OCI-LY1 (cell line): ENCODE results near the gene ZPR1.

ENCODE experiments used
- EZH2 ChIP-seq: fragments of 200-600 bp; sonication (generic), shearing (Covaris generic); IDR thresholded peaks from 2 replicates; pipeline ENCODE4 v1.8.0; 2017; ENCODE audit warnings: borderline replicate concordance, mixed run types, mild to moderate bottlenecking, antibody characterized with exemption, low read length, moderate library complexity, mixed read lengths
- TF ChIP-seq, protein P1 (sequence below): fragments of 200-600 bp; sonication (generic), shearing (Covaris generic); IDR thresholded peaks from 2 replicates; pipeline ENCODE4 v1.5.1; 2017; ENCODE audit warnings: mild to moderate bottlenecking, antibody characterized with exemption, low read length, moderate library complexity, mixed read lengths

DNA sequence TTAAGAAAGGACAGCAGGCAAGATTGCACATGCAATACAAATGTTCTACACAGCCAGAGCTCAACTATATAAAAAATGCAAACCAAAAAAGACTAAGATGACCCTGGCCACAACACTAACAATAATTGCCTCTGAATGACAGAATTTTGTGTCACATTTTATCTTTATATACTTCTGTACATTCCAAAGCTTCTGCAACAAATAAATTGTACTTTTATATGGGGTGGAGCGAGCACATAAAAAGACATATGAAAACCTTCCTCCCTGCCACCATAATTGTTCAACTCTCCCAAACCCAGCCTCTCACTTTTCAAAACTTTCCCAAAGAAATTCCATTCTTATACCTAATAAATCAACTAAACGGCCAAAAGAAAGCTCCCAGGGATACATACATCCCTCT lies 25.7 kb downstream of the ZPR1 start:
- TF ChIP-seq, protein P1, sequence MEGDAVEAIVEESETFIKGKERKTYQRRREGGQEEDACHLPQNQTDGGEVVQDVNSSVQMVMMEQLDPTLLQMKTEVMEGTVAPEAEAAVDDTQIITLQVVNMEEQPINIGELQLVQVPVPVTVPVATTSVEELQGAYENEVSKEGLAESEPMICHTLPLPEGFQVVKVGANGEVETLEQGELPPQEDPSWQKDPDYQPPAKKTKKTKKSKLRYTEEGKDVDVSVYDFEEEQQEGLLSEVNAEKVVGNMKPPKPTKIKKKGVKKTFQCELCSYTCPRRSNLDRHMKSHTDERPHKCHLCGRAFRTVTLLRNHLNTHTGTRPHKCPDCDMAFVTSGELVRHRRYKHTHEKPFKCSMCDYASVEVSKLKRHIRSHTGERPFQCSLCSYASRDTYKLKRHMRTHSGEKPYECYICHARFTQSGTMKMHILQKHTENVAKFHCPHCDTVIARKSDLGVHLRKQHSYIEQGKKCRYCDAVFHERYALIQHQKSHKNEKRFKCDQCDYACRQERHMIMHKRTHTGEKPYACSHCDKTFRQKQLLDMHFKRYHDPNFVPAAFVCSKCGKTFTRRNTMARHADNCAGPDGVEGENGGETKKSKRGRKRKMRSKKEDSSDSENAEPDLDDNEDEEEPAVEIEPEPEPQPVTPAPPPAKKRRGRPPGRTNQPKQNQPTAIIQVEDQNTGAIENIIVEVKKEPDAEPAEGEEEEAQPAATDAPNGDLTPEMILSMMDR = no peak
- no peak for TF ChIP-seq EZH2
